IPS-18a (cell line): ENCODE measurements around the gene U2AF1.
"Not testable (repeated sequence)": the region's sequence is repeated elsewhere in the genome, so short reads cannot be mapped to it uniquely, and the experiment has no call there.

Source experiments
- H3K27ac ChIP-seq: one replicate; pipeline ENCODE4 v1.5.1; 2013; ENCODE audit warnings: low read length
- H3K27me3 ChIP-seq: one replicate; pipeline ENCODE4 v1.6.1; 2013; ENCODE audit warnings: mild to moderate bottlenecking, low read length; ENCODE audit not compliant: control insufficient read depth, insufficient read depth
- H3K36me3 ChIP-seq: one replicate; pipeline ENCODE4 v1.6.1; 2013; ENCODE audit warnings: low read depth, low read length; ENCODE audit not compliant: control insufficient read depth
- H3K4me1 ChIP-seq: one replicate; pipeline ENCODE4 v1.6.1; 2013; ENCODE audit warnings: low read depth, low read length; ENCODE audit not compliant: control insufficient read depth
- H3K4me3 ChIP-seq: one replicate; pipeline ENCODE4 v1.5.1; 2013; ENCODE audit warnings: low read length
- H3K9ac ChIP-seq: one replicate; pipeline ENCODE4 v1.6.1; 2013; ENCODE audit warnings: mild to moderate bottlenecking, low read length, moderate library complexity
- H3K9me3 ChIP-seq: one replicate; pipeline ENCODE4 v1.6.1; 2013; ENCODE audit warnings: low read depth, low read length; ENCODE audit not compliant: control insufficient read depth

Gene U2AF1

DNA sequence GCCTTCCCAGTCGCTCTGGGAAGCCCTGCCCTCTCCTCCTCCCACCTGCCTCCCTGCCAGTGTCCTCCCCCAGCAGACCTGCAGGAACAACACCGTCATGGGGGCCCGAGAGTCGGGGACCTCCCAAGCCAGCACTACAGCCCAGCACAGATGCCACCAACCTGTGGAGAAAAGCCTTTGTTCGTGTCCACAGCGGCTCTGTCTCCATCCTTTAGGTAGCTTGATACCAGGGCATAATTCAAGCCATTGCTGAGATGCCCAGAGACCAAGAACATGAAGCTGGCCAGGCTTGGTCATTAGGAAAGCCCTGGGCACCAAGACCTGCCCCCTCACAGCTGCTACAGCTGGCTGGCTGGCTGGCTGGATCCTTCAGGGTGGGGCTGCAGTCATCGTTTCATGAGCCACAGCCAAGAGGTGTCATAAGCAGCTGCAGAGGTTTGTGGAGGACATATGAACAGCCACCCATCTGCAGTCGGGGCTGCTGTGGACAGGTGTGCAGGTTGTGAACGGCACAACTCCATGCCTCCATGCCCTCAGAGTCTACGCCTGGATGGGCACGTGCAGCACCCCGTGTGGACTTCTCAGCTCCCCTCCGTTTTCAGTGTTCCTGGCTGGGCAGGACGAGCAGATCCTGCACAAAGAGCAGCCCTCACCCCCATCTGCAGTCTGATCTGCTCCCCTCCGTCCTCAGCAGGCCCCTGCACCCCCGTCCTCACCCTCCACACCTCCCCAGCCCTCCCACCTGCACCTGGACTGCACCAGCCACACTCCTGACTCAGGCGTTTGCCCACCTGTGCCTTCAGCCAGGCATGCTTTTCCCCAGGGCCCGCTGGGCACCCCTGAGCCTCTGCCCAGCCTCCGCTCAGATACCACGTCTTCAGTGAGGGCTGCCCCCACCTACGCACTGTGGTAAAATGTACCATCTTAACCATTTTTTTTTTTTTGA lies 61.2 kb downstream of the U2AF1 start:
- H3K4me1 ChIP-seq, H3K4me3 ChIP-seq, H3K9ac ChIP-seq, H3K36me3 ChIP-seq, H3K27me3 ChIP-seq, H3K9me3 ChIP-seq, H3K27ac ChIP-seq: not testable (repeated sequence)

DNA sequence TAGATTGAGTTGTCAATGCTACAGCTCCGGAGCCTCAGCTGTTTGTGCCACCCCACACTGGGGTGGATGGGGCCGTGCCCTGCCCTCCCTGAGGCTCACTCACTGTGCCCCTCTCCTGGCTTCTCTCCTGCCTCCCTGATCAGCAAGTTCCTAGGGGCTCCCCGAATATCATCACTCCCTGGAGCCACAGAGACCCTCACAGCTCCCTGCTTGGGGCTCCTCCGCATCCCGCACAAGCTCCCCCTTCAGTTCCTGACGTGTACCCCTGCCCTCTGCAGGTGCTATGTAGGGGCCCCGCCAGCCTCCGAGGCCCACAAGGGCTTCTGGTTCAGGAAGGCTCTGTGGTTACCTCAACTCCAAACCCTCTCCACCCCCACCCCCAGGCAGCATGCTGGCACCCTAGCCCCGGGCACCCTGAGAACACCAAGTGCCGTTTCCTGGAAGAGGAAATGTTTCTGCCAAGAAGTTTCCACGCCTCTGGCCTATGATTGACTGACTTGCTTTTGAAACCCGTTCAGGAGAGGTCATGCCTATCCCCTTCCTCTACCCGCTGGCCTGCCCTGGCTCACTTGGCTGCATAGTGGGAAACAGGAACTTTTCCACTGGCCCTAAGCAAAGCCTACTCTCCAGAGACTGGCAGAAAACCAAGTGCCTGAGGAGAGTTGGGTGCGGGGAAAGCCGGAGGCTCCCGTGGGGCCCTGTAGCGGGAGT lies 62.0 kb downstream of the U2AF1 start:
- H3K9ac ChIP-seq, H3K36me3 ChIP-seq, H3K4me3 ChIP-seq, H3K27me3 ChIP-seq, H3K4me1 ChIP-seq, H3K27ac ChIP-seq, H3K9me3 ChIP-seq: not testable (repeated sequence)

DNA sequence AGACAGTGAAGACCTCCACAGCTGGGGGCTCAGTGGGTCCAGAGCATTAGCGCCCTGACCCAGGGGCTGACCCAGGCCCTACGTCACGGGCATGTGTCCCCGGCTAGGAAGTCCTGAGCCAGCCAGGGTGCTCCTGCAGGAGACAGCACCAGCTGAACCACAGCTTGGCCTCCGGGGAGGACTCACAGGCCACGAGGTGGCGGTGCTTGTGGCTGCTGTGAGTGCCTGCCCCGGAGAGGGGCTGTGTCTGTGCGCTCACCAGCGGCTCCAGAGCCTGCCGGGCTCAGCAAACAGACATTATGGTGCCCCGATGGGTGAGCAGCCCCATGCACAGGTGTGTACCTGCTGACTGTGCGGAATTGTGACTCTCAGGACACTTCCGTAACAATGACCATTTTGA lies 62.8 kb downstream of the U2AF1 start:
- not testable (repeated sequence) for H3K4me3 ChIP-seq, H3K9ac ChIP-seq, H3K27me3 ChIP-seq, H3K4me1 ChIP-seq, H3K36me3 ChIP-seq, H3K27ac ChIP-seq, H3K9me3 ChIP-seq

DNA sequence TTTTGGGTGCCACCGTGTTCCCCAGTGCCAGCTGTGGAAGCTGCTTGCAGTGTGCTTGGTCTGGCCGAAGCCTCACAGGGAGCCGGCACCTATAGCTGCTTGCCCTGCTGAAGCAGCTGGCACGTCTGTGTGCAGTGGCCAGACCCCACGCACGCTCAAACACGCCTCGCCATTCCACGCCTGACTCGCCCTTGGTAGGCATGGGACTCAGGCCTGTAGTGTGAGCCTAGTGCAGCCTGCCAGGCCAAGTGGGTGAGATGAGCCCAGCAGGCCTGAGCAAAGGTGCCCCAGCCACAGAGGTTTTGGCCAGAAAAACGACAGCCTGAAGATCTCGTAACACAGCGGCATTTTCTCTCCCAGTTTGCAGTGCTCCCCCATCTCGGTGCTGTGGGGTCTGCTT lies 64.1 kb downstream of the U2AF1 start:
- not testable (repeated sequence) for H3K4me1 ChIP-seq, H3K9ac ChIP-seq, H3K27ac ChIP-seq, H3K9me3 ChIP-seq, H3K36me3 ChIP-seq, H3K4me3 ChIP-seq, H3K27me3 ChIP-seq
